Brain pericyte (primary cell): ENCODE measurements around the gene EFCAB7.
A peak's percentile ranks its signal among the peaks of the same experiment; 100 is the strongest.

Experiments used
- DNase-seq: peaks from one replicate; pipeline ENCODE4 v3.0.0-alpha.2; 2012; ENCODE audit warnings: low read depth, low spot score

The EFCAB7 gene, protein sequence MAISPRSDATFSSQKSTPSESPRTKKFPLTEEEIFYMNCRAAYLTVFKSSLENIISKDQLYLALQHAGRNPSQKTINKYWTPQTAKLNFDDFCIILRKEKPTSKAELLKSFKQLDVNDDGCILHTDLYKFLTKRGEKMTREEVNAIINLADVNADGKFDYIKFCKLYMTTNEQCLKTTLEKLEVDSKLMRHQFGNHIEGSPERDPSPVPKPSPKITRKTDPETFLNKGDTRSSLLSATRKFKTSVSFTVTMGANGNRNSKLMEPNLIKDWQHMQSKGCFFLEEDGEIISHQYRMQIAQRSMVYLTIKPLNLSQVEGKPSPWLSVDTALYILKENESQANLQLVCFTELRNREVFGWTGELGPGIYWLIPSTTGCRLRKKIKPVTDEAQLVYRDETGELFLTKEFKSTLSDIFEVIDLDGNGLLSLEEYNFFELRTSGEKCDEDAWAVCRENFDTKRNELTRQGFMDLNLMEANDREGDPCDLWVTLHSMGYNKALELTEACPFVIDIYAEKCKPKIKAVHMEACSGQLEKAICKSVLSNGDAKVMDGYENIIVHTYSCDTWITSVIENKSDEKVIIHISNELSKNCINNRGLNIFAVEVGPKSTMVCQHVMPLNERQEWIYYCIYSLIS

GRCh38 chr1:63522891-63523728 lies at the start of gene EFCAB7, which contains the start of gene ITGB3BP:
Gene EFCAB7 (plus strand): TSS chr1:63523525. CDS start chr1:63525573, 2,048 bp downstream.
Gene ITGB3BP (minus strand): TSS chr1:63523225. CDS start chr1:63523133, 92 bp downstream.
- peak; percentile 81 for DNase-seq

DNA sequence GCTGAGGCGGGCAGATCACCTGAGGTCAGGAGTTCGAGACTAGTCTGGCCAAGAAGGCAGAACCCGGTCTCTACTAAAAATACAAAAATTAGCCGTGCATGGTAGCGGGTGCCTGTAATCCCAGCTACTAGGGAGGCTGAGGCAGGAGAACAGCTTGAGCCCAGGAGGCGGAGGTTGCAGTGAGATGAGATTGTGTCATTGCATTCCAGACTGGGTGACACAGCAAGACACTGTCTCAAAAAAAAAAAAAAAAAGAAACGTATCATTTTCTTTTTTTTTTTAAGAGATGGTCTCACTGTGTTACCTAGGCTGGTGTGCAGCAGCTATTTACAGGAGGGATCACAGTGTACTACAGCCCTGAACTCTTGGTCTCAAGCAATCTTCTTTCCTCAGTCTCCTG lies 47.6 kb upstream of the EFCAB7 start:
- no peak for DNase-seq

- no peak for DNase-seq
Observed at GRCh38 chr1:63480057-63480456, 43.3 kb upstream of the EFCAB7 start.

GRCh38 chr1:63486629-63487028 lies 36.7 kb upstream of the EFCAB7 start:
- DNase-seq, result no peak

DNA sequence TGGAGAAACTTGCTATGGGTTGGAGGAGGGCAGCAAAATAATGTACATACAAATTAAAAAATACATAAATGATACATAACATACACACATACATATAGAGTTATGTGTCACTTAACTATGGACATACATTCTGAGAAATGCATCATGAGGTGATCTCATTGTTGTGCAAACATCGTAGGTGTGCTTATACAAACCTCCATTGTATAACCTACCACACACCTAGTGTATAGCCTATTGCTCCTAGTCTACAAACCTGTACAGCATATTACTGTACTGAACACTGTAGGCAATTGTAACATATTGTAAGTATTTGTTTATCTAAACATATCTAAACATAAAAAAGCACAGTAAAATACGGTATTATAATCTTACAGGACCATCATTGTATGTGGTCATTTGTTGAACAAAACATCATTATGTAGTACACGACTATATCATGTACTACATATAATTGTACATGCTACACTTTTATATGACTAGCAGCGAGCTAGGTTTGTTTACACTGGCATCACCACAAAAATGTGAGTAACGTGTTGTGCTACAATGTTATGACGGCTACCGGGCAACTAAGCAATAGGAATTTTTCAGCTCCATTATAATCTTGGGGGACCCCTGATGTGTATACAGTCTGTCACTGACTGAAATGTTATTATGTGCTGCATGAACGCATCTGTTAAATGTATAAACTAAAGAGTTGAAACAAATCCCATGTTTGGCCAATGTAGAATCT lies 35.8 kb upstream of the EFCAB7 start:
- DNase-seq, result peak; percentile 5

GRCh38 chr1:63497577-63497976 lies 25.7 kb upstream of the EFCAB7 start:
- DNase-seq, result no peak

DNA sequence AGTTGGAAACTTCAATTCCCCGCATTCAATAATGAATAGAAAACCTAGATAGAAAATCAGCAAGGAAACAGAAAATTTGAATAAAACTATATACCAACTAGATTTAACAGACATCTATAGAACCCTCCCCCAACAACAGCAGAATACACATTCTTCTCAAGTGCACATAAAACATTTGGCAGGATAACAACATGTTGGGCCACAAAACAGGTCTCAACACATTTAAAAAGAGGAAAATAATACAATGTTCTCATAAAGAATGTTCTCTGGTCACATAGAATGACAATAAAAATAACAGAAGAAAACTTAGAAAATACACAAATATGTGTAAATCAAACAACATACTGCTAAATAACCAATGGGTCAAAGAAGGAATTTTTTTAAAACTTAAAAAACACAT lies 25.2 kb upstream of the EFCAB7 start:
- no peak for DNase-seq

DNA sequence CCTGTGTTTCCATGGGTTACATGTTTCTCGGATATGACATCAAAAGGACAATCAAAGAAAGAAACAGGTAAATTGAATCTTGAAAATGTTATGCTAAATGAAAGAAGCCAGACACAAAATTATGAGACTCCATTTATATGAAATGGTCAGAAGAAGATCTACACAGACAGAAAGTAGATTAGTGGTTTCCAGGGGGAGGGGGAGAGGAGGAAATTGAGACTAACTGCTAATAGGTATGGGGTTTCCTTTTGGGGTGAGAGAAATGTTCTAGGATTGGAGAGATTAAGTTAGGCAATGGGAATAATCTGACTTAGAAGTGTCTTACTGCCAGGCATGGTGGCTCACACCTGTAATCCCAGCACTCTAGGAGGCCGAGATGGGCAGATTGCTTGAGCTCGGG lies 22.1 kb upstream of the EFCAB7 start:
- DNase-seq, result no peak

- DNase-seq, result no peak
Observed at GRCh38 chr1:63506782-63507181, 16.5 kb upstream of the EFCAB7 start.

DNA sequence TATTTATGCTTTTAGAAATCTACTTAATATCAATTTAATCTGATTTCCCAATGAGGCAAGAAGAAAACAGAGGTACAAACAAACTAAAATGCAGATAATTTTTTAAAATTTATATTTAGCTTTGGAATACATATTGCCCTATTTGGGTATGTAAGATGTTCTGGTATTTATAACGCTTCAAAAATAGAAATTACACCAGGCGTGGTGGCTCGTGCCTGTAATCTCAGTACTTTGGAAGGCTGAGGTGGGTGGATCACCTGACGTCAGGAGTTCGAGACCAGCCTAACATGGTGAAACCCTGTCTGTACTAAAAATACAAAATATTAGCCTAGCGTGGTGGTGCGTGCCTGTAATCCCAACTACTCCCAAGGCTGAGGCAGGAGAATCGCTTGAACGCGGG lies 13.6 kb upstream of the EFCAB7 start:
- DNase-seq, result no peak

- no peak for DNase-seq
Observed at GRCh38 chr1:63512584-63512983, 10.7 kb upstream of the EFCAB7 start.

- DNase-seq, result no peak
Observed at GRCh38 chr1:63516629-63517028, 6.7 kb upstream of the EFCAB7 start.

DNA sequence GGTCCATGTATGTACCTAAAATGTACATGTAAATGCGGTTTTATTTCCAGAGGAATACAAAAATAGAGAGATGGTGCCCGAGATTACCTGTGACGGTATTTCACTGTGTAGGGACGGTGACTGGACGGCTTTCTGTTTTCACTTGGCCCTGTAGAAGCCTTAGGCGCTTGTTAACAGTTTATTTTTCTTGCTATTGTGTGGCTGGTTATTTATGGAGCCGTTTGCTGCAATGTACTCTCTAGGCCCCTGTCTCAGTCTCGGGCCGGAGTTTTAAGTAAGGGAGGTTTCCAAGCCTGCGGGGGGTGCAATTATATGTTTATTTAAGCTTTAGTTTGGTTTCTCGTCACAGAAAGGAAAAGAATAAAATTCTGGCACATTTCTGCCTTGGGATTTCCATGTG lies 413 bp downstream of the EFCAB7 start:
- no peak for DNase-seq

DNA sequence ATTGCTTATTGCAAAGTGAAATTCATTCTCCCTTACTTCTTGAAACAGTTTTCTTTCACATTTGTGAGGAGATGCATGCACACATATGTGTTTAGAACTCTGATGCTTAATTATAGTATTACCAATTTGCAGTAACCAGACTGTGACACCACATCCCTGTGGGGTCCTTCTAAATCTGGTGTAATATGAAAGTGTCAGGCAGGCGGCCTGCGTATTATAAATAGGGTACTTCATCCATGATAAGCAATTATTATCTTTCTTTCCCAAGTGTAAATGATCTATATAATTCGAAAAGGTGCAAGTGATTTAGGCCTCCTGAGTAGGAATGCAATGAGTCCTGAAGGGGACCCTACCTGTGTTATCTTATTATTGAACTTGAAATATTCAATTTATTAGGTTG lies 876 bp downstream of the EFCAB7 start:
- no peak for DNase-seq

GRCh38 chr1:63532727-63533126 lies 9.4 kb downstream of the EFCAB7 start:
- no peak for DNase-seq

- DNase-seq, result no peak
Observed at GRCh38 chr1:63533931-63534330, 10.6 kb downstream of the EFCAB7 start.

DNA sequence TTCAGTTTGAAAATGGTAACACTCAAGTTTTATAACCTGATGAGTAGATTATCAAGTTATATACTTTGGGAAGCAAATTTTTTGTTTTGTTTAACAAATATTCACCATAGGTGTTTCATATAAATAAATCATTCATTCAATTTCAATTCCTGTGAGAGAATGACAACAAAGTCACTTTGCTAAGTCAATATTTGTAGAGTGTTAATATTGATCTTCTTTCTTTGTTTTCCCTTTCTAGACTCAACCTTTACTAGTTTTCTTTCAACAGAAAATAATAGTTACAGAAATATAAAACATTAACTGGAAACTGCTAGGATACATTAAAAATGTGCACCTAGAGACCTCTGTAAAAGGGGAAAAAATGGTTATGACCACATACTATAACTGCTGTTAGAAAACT lies 11.1 kb downstream of the EFCAB7 start:
- no peak for DNase-seq

DNA sequence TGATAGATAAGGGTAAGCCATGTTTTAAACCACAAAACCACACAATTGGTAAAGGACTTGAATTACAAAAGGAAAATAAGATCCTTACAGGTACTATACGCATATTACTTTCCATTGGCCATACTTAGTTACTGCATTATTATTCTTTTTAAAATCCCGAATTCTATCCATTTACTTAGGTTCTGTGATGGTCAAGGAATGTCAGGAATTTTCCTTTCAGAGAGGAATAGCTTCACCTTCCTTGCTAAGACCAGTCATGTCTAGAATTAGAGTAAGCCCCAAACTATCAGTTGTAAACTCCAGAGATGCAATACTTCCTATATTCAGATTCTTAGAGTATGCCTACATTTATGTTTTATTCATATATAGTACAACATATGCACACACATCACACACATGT lies 13.7 kb downstream of the EFCAB7 start:
- DNase-seq, result no peak

DNA sequence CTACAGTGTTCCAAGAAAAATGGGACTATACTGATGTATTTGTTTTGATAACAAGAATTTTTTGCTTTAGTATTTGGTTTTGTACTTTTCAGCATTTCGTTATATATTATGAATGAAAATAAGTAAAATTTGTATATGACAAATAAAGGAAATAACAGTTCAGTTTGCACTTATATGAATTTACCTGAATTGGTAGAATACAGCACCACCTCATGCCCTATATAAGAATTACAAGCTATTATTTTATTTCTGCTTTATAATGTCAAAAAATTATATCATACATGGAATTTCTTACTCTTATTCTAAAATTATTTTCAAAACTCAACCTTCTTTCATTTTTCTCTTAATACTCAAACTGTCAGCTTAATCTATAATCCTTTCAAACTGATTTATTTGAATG lies 14.6 kb downstream of the EFCAB7 start:
- no peak for DNase-seq

DNA sequence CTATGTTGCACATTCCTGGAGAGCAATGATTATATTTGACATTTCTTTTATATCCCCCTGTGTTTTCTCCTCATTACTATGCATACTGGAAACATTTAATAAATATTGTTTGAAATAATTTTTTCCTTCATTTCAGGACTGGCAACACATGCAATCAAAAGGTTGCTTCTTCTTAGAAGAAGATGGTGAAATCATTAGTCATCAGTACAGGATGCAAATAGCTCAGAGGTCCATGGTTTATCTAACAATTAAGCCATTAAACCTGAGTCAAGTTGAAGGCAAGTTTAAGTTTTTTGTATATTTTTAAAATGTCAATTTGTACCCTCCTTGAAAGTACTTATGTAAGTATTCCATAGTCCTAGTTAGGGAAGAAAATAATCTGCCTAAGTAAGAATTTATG lies 22.5 kb downstream of the EFCAB7 start:
- no peak for DNase-seq

- DNase-seq, result no peak
Observed at GRCh38 chr1:63547621-63548294, 24.4 kb downstream of the EFCAB7 start.
